Measurements from ENCODE around the gene KDSR.

KDSR gene, protein sequence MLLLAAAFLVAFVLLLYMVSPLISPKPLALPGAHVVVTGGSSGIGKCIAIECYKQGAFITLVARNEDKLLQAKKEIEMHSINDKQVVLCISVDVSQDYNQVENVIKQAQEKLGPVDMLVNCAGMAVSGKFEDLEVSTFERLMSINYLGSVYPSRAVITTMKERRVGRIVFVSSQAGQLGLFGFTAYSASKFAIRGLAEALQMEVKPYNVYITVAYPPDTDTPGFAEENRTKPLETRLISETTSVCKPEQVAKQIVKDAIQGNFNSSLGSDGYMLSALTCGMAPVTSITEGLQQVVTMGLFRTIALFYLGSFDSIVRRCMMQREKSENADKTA

DNA sequence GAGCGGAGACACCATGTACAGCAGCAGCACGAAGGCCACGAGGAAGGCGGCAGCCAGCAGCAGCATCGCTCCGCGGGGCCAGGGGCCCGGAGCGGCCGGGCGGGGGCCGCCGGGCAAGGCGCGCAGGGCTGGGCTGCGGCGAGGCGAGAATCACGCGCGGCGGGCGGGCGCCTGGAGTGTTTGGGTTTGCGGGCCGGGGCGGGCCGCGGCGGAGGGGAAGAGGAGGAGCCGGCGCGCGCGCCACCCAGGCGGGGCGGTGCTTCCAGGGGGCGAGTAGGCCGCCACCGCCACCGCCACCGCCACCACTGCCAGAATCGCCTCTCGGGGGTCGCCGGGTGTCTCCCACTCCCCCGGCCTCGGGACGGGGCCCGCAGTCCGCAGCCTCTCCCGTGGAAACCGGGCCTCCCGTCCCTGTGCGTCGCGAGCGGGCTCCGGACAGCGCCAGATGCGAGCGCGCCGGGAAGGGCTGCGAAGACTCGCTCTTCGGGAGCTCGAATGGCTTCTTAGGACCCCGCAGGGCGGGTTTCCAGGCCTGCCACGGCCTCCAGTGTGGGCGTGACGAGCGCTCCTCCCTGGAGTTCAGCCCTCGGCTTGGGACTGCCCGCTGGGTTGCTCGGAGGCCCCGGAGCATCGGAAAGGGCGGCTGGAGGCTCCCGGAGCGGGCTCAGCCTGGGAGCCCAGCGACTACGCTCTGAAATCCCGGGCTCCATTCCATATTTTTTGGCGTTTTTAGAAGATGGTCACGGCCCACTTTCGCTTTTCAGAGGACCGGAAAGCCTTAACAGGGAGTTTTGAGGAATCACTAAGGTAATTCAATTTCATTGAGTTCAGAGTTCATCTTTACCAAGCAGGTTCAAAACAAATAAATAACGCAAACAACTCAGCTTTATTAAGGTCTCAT is at the start of gene KDSR:
KDSR (minus strand) TSS at position 154 of the 901 bp plus-strand sequence; CDS start at position 66, 88 bp downstream.
- Histone ChIP-seq H3K9ac (ENCODE audit: low read length) (peak within 1 kb of the TSS; percentile 66), H3K27me3 (ENCODE audit: control insufficient read depth, insufficient read depth, low read length) (no peaks in the 10 kb centered on the region), H3K36me3 (ENCODE audit: control insufficient read depth, insufficient read depth, low read length) (peaks cover under 1% of the 10 kb centered on the region), H3K4me3 (ENCODE audit: low read length) (peak within 1 kb of the TSS; percentile 79), H3K27ac (ENCODE audit: low read depth, low read length) (peak within 1 kb of the TSS; percentile 95), H3K4me1 (ENCODE audit: control insufficient read depth, insufficient read depth, low read length) (no peaks in the 10 kb centered on the region)

DNA sequence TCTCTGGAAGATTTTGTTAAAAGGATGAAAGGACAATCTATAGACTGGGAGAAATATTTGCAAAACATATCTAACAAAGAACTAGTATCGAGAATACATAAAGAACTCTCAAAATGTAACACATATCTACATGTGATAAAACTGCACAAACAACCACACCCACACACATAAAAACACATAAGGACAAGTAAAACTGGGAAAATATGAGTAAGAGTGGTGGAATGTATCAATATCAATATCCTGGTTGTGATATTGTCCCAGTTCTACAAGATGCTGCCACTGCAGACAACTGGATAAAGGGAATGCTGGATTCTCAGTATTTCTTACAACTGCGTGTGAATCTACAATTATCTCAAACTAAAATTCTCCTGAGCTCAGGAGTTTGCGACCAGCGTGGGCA is 45.9 kb upstream of the KDSR start:
- Histone ChIP-seq H3K27ac (ENCODE audit: low read depth, low read length) (no peak overlapping the region), H3K36me3 (ENCODE audit: control insufficient read depth, insufficient read depth, low read length) (peaks cover 24% of the 10 kb centered on the region), H3K9ac (ENCODE audit: low read length) (no peak overlapping the region), H3K4me3 (ENCODE audit: low read length) (no peak overlapping the region), H3K27me3 (ENCODE audit: control insufficient read depth, insufficient read depth, low read length) (no peaks in the 10 kb centered on the region), H3K4me1 (ENCODE audit: control insufficient read depth, insufficient read depth, low read length) (no peaks in the 10 kb centered on the region)

DNA sequence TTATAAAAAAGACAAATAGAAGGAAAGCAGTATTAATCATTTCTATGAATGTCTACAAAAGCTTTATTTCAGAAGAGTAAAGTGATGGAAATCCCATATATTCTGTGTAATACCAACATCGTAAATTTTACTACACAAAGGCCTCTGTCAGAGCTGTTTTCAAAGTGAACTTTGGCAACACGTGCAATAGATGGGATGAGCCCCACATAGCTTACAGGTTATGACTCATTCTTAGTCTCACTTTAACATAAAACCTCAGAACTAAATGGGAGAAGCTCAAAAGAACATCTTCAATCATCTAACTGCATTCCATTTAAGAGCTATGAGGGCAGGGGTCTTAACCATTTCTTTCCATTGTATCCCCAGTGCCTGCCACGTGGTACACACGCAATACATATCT is 43.8 kb upstream of the KDSR start:
- Histone ChIP-seq H3K4me3 (ENCODE audit: low read length) (no peak overlapping the region), H3K36me3 (ENCODE audit: control insufficient read depth, insufficient read depth, low read length) (peaks cover 21% of the 10 kb centered on the region), H3K27ac (ENCODE audit: low read depth, low read length) (no peak overlapping the region), H3K27me3 (ENCODE audit: control insufficient read depth, insufficient read depth, low read length) (no peaks in the 10 kb centered on the region), H3K9ac (ENCODE audit: low read length) (no peak overlapping the region), H3K4me1 (ENCODE audit: control insufficient read depth, insufficient read depth, low read length) (no peaks in the 10 kb centered on the region)

DNA sequence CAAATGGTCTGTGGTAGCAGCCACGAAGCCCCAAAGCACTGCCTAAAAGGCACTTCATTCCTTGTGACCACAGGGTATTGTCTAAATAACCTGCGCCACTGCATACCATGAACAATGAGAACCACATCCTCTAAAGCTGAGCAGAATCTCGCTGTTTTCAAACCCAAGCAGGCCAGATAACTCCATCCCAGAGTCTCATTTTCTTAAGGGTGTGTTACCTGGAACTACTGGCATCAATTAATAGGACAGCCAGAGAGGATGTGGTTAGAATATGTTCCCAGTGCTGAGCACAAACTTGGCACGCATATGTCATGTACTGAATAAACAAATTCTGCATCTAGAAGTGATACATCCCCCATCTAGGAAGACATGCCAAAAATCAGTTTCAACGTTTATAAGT is 42.3 kb upstream of the KDSR start:
- no peak overlapping the region for H3K9ac ChIP-seq (ENCODE audit: low read length)
- no peaks in the 10 kb centered on the region for H3K4me1 ChIP-seq (ENCODE audit: control insufficient read depth, insufficient read depth, low read length)
- H3K27ac ChIP-seq (ENCODE audit: low read depth, low read length) = no peak overlapping the region
- no peaks in the 10 kb centered on the region for H3K27me3 ChIP-seq (ENCODE audit: control insufficient read depth, insufficient read depth, low read length)
- H3K36me3 ChIP-seq (ENCODE audit: control insufficient read depth, insufficient read depth, low read length) = peaks cover 15% of the 10 kb centered on the region
- H3K4me3 ChIP-seq (ENCODE audit: low read length) = no peak overlapping the region

DNA sequence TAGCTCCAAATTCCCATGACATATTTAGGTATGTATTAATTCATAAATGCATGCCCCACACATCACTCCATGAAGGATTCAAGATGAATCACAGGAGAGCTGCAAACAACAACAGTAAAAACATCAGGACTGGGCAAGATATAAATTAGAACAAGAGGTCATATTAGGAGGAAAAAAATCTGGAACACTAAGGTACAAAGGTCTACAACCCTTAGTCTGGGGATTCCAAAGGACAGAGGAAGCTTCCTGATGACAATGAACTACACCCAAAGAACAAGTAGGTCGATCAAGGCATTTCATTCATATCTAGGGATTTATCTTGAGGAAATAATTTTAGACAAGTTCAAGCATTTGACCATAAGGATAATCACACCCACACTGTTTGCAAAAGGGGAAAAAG is 40.7 kb upstream of the KDSR start:
- H3K9ac ChIP-seq (ENCODE audit: low read length) = no peak overlapping the region

DNA sequence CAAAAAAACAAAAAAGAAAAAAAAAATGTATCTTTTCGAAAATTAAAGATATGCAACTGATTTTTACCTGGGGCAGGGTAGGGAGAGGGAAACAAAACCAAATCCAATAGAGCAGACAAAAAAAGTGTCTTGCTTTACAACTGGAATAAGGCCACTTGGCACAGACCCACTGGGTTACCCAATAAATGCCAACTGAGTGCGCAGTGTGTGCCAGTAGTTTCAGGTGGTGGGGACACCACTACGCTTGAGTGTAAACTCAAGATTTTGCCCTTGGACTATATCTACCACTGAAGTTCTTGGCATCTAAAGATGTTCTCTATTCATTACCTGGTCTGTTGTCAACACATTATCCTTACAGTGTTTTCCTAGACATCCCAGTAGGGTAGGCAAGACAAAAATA is 39.0 kb upstream of the KDSR start:
- Histone ChIP-seq H3K4me1 (ENCODE audit: control insufficient read depth, insufficient read depth, low read length) (no peaks in the 10 kb centered on the region), H3K27ac (ENCODE audit: low read depth, low read length) (no peak overlapping the region), H3K27me3 (ENCODE audit: control insufficient read depth, insufficient read depth, low read length) (no peaks in the 10 kb centered on the region), H3K4me3 (ENCODE audit: low read length) (no peak overlapping the region), H3K36me3 (ENCODE audit: control insufficient read depth, insufficient read depth, low read length) (peaks cover 20% of the 10 kb centered on the region), H3K9ac (ENCODE audit: low read length) (no peak overlapping the region)

More for the DNA sequence above, 40.7 kb upstream of the KDSR start:
- Histone ChIP-seq H3K4me3 (ENCODE audit: low read length) (no peak overlapping the region), H3K4me1 (ENCODE audit: control insufficient read depth, insufficient read depth, low read length) (no peaks in the 10 kb centered on the region), H3K27ac (ENCODE audit: low read depth, low read length) (no peak overlapping the region), H3K36me3 (ENCODE audit: control insufficient read depth, insufficient read depth, low read length) (peaks cover 17% of the 10 kb centered on the region), H3K27me3 (ENCODE audit: control insufficient read depth, insufficient read depth, low read length) (no peaks in the 10 kb centered on the region)

DNA sequence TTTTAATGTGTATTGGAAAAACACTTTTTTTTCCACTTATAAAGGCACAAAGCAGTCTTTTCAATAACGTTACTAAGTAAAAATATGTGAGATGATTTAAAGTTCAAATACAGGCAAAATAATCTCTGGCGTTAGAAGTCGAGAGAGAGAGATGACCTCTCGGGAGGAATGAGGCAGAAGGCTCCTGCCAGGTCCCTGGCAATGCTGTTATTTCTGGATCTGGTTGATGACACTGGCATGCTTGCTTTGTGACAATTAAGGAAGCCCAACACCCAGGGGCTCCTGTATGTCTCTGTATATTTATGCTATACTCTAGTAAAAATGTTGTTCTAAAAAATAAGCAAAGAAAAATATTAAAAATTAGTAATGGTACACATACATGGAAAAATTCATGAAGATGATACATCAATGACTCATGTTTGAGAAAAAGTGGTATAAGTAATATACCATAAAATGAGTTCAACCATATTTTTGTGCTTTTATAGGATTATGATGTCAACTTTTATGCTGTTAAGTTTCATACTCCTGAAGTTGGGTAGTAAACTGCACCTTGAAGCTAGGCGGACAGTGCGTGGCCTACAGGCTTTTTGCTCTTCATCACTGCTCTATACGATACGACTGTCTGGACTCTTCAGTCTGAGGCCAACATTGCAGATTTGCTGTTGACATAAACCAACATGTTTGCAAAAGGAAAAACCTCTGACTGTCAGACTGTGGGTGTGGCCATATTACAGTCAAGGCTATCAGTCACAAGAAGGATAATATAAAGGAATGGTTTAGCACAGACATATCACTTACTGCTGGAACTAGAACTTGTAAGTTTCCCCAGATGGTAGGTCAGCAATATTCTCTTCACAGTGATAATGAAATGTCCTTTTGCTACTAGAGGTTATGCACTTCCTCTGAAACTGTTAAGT is 35.5 kb upstream of the KDSR start:
- H3K27ac ChIP-seq (ENCODE audit: low read depth, low read length) = no peak overlapping the region
- H3K4me1 ChIP-seq (ENCODE audit: control insufficient read depth, insufficient read depth, low read length) = no peaks in the 10 kb centered on the region
- no peak overlapping the region for H3K4me3 ChIP-seq (ENCODE audit: low read length)
- no peak overlapping the region for H3K9ac ChIP-seq (ENCODE audit: low read length)
- H3K36me3 ChIP-seq (ENCODE audit: control insufficient read depth, insufficient read depth, low read length) = peaks cover 14% of the 10 kb centered on the region
- no peaks in the 10 kb centered on the region for H3K27me3 ChIP-seq (ENCODE audit: control insufficient read depth, insufficient read depth, low read length)

DNA sequence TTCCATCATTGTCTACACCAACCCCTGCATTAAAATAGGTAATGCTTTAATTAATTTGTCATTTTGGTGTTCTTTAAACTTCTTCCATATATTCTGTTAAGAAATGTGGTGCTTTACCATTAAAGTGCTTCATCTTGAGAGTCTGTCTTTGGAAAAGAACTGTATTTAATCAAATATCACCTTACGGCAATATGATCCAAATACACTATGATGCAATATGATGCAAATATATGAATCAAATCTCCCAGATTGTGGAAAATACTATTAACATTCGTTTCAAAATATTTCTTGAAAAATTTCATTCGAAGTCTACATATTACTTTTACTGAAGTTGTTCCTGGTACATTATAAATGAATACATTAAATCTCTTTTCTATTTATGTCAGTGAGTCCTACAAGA is 32.3 kb upstream of the KDSR start:
- peaks cover 14% of the 10 kb centered on the region for H3K36me3 ChIP-seq (ENCODE audit: control insufficient read depth, insufficient read depth, low read length)
- no peaks in the 10 kb centered on the region for H3K4me1 ChIP-seq (ENCODE audit: control insufficient read depth, insufficient read depth, low read length)
- H3K9ac ChIP-seq (ENCODE audit: low read length) = no peak overlapping the region
- H3K27ac ChIP-seq (ENCODE audit: low read depth, low read length) = no peak overlapping the region
- no peak overlapping the region for H3K4me3 ChIP-seq (ENCODE audit: low read length)
- no peaks in the 10 kb centered on the region for H3K27me3 ChIP-seq (ENCODE audit: control insufficient read depth, insufficient read depth, low read length)

DNA sequence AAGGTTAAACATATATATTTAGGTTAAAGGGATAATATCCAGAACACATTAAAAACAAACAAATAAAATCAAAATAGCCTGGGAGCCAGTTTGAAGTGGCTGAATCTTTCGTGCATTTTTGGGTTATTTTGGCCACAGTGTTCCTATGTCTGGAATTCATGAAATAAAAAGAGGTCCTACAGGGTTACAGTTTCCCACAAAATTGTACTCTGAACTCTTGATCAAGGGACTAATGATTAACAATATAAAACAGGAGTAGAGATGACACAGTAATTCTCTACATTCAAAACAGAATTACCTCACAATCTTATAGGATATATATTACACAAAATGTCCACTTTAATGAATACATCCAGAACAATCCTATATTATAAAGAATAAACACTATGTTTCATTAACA is 30.3 kb upstream of the KDSR start:
- Histone ChIP-seq H3K27ac (ENCODE audit: low read depth, low read length) (no peak overlapping the region), H3K4me1 (ENCODE audit: control insufficient read depth, insufficient read depth, low read length) (no peaks in the 10 kb centered on the region), H3K36me3 (ENCODE audit: control insufficient read depth, insufficient read depth, low read length) (peaks cover 13% of the 10 kb centered on the region), H3K4me3 (ENCODE audit: low read length) (no peak overlapping the region), H3K9ac (ENCODE audit: low read length) (no peak overlapping the region), H3K27me3 (ENCODE audit: control insufficient read depth, insufficient read depth, low read length) (no peaks in the 10 kb centered on the region)

DNA sequence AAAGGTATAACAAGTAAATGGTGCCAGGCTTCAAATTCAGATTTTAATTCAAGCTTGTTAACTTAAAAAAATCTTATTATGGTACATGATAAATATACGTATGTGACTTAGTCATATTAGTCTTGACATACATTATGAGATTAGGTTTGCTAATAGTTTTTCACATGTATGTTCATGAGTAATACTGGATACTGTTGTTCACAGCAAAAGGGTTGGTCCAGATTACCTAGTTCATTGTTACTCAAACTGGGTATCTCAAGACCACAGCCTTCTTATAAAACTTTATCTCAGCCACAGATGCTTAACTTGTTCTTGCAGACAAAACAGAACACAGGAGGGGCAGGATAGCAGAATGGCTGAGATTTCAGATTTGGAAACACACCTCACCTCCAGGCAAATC is 28.5 kb upstream of the KDSR start:
- no peak overlapping the region for H3K4me3 ChIP-seq (ENCODE audit: low read length)
- H3K9ac ChIP-seq (ENCODE audit: low read length) = no peak overlapping the region
- H3K36me3 ChIP-seq (ENCODE audit: control insufficient read depth, insufficient read depth, low read length) = peaks cover 8% of the 10 kb centered on the region
- H3K27ac ChIP-seq (ENCODE audit: low read depth, low read length) = no peak overlapping the region
- H3K27me3 ChIP-seq (ENCODE audit: control insufficient read depth, insufficient read depth, low read length) = no peaks in the 10 kb centered on the region
- H3K4me1 ChIP-seq (ENCODE audit: control insufficient read depth, insufficient read depth, low read length) = no peaks in the 10 kb centered on the region

DNA sequence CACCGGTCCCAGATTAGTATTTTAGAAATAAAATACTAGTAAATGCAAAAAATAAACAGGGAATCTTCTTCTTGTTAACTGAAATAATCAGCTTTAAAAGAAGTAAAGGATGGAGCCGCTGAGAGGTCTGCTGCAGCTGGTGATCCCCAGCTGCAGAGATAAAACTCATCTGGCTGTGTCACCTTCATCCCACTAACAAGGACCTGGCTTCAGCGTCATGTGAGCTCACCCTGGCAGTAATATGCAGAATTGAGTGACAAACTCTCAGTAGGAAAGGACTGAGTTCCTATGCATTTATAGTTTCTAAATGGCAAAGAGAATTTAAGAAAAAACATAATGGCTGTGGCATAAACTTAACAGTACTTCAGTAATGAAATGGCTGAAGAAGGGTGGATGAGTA is 27.9 kb upstream of the KDSR start:
- Histone ChIP-seq H3K9ac (ENCODE audit: low read length) (no peak overlapping the region), H3K4me3 (ENCODE audit: low read length) (no peak overlapping the region), H3K27ac (ENCODE audit: low read depth, low read length) (no peak overlapping the region), H3K36me3 (ENCODE audit: control insufficient read depth, insufficient read depth, low read length) (peaks cover 8% of the 10 kb centered on the region), H3K27me3 (ENCODE audit: control insufficient read depth, insufficient read depth, low read length) (no peaks in the 10 kb centered on the region), H3K4me1 (ENCODE audit: control insufficient read depth, insufficient read depth, low read length) (no peaks in the 10 kb centered on the region)

DNA sequence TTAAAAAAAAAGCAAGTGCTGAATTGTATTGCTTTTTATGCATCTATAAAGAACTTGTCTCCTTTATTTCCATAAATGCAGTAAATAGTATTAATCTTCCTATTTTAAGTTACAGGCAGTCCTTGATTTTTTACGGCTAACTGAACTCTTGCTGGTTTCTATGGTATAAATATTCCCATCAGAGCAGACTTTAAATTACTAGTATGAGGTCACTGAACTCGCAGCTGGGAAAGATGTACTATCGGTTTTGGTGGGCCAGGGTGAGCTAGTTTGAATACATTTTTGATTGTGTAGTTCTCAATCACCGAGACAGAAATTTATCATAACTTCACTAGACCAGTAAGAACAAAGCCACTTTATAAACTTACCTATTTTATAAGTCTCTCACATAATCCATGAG is 20.9 kb upstream of the KDSR start:
- Histone ChIP-seq H3K27me3 (ENCODE audit: control insufficient read depth, insufficient read depth, low read length) (no peaks in the 10 kb centered on the region), H3K36me3 (ENCODE audit: control insufficient read depth, insufficient read depth, low read length) (no peaks in the 10 kb centered on the region), H3K4me1 (ENCODE audit: control insufficient read depth, insufficient read depth, low read length) (no peaks in the 10 kb centered on the region), H3K27ac (ENCODE audit: low read depth, low read length) (no peak overlapping the region), H3K4me3 (ENCODE audit: low read length) (no peak overlapping the region), H3K9ac (ENCODE audit: low read length) (no peak overlapping the region)

Measured in rectal smooth muscle tissue (tissue), 1 donor.